OCI-LY7 (cell line): ENCODE measurements around the gene MUC20. TPM values are rescaled to one million over a fixed set of nuclear protein-coding genes. Genes with fewer than 3 reads are reported as not detected.

Source experiments
- BruUV-seq: library from RNA; stranded (reverse); fragments of 400-500 nt; replicated peaks from 2 replicates; lab custom pipeline; 2021; lab: Mats Ljungman, UMichigan
- CTCF ChIA-PET: fragments of 300-600 bp; sonication (Branson Sonifier 250); formaldehyde crosslinking; loops from one replicate; lab custom pipeline; 2022; ENCODE audit warnings: antibody characterized with exemption; ENCODE audit not compliant: unreplicated experiment; lab: Charles Lee
- POLR2A ChIA-PET: fragments of 300-600 bp; sonication (Branson Sonifier 250); formaldehyde crosslinking; loops from one replicate; lab custom pipeline; 2022; ENCODE audit warnings: antibody characterized with exemption; lab: Charles Lee
- DNase-seq: peaks from one replicate; pipeline ENCODE4 v3.0.0-alpha.2; 2015; ENCODE audit warnings: low spot score
- H2AFZ ChIP-seq: fragments of 200-600 bp; sonication (generic), shearing (Covaris generic); 2 replicates; pipeline ENCODE4 v1.6.1; 2014; ENCODE audit warnings: mild to moderate bottlenecking, antibody characterized with exemption, low read length, moderate library complexity
- H3K27ac ChIP-seq: fragments of 200-600 bp; sonication (generic); 2 replicates; pipeline ENCODE4 v1.5.1; 2014; ENCODE audit warnings: mixed run types, low read depth, mild to moderate bottlenecking, moderate library complexity, low read length, inconsistent platforms; ENCODE audit not compliant: poor library complexity, severe bottlenecking
- H3K36me3 ChIP-seq: fragments of 200-600 bp; sonication (generic); 2 replicates; pipeline ENCODE4 v1.6.1; 2014; ENCODE audit warnings: mild to moderate bottlenecking, antibody characterized with exemption, low read length, moderate library complexity, mixed read lengths; ENCODE audit not compliant: insufficient read depth
- H3K4me1 ChIP-seq: fragments of 200-600 bp; sonication (generic); 2 replicates; pipeline ENCODE4 v1.5.1; 2014; ENCODE audit warnings: mild to moderate bottlenecking, low read length; ENCODE audit not compliant: insufficient read depth, poor library complexity, severe bottlenecking
- H3K4me2 ChIP-seq: fragments of 200-600 bp; sonication (generic); 2 replicates; pipeline ENCODE4 v1.6.1; 2014; ENCODE audit warnings: mild to moderate bottlenecking, low read length
- H3K4me3 ChIP-seq: fragments of 200-600 bp; sonication (generic); 2 replicates; pipeline ENCODE4 v1.5.1; 2014; ENCODE audit warnings: mild to moderate bottlenecking, low read depth, low read length; ENCODE audit not compliant: poor library complexity, severe bottlenecking
- H3K79me2 ChIP-seq: fragments of 200-600 bp; sonication (generic); 2 replicates; pipeline ENCODE4 v1.6.1; 2016; ENCODE audit warnings: low read depth, mild to moderate bottlenecking, low read length, moderate library complexity, mixed read lengths; ENCODE audit not compliant: insufficient read depth
- H3K9me2 ChIP-seq: fragments of 200-600 bp; sonication (generic); 2 replicates; pipeline ENCODE4 v1.6.1; 2016; ENCODE audit warnings: mild to moderate bottlenecking, low read length, mixed read lengths; ENCODE audit not compliant: insufficient read depth
- H3K9me3 ChIP-seq: fragments of 200-600 bp; sonication (generic); 2 replicates; pipeline ENCODE4 v1.6.1; 2014; ENCODE audit warnings: mild to moderate bottlenecking, mixed run types, low read length, mixed read lengths
- H4K20me1 ChIP-seq: fragments of 200-600 bp; sonication (generic); 2 replicates; pipeline ENCODE4 v1.6.1; 2014; ENCODE audit warnings: mild to moderate bottlenecking, antibody characterized with exemption, low read length, moderate library complexity, mixed read lengths; ENCODE audit not compliant: insufficient read depth
- EZH2phosphoT487 ChIP-seq: fragments of 200-600 bp; sonication (generic); IDR thresholded peaks from 2 replicates; pipeline ENCODE4 v1.6.1; 2018; ENCODE audit warnings: low read depth, borderline replicate concordance, mild to moderate bottlenecking, mixed run types, antibody characterized with exemption, low read length, moderate library complexity, mixed read lengths
- intact Hi-C: fragments of 100-400 bp; cut with micrococcal nuclease; formaldehyde crosslinking; loops from one replicate; pipeline ENCODE4 v1.10.0; 2022; ENCODE audit not compliant: unreplicated experiment
- total RNA-seq, 2 experiments: library from RNA; depleted of rRNA in 1 of 2; stranded (reverse); fragments of >200 nt in 1 of 2; shearing (Covaris generic) in 1 of 2; gene quantifications; 2 replicates each; pipeline ENCODE4 v1.2.3, GENCODE V29; 2014 to 2022
- TF ChIP-seq, protein P1 (sequence below): fragments of 200-600 bp; sonication (generic); conservative IDR thresholded peaks from 2 replicates; pipeline ENCODE4 v1.5.1; 2014; ENCODE audit warnings: mild to moderate bottlenecking, antibody characterized with exemption, low read length, moderate library complexity, mixed read lengths

The MUC20 gene
- total RNA-seq, 2 experiments from 2014 or later, result 0.40 to 1.1 TPM

- no peaks in the 10 kb centered on the region for H4K20me1 ChIP-seq
- intact Hi-C loops, result no loop called here
- H3K4me1 ChIP-seq, result no peaks in the 10 kb centered on the region
- no peak for TF ChIP-seq EZH2phosphoT487
- TF ChIP-seq, protein P1, sequence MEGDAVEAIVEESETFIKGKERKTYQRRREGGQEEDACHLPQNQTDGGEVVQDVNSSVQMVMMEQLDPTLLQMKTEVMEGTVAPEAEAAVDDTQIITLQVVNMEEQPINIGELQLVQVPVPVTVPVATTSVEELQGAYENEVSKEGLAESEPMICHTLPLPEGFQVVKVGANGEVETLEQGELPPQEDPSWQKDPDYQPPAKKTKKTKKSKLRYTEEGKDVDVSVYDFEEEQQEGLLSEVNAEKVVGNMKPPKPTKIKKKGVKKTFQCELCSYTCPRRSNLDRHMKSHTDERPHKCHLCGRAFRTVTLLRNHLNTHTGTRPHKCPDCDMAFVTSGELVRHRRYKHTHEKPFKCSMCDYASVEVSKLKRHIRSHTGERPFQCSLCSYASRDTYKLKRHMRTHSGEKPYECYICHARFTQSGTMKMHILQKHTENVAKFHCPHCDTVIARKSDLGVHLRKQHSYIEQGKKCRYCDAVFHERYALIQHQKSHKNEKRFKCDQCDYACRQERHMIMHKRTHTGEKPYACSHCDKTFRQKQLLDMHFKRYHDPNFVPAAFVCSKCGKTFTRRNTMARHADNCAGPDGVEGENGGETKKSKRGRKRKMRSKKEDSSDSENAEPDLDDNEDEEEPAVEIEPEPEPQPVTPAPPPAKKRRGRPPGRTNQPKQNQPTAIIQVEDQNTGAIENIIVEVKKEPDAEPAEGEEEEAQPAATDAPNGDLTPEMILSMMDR, result no peak
- no peak overlapping the region for H3K4me2 ChIP-seq
- CTCF ChIA-PET, result interaction anchor here (0.7 kb wide), 1 partner anchor 1290 kb away, joined by 3 read pairs; no protein-coding TSS in a partner anchor
- H2AFZ ChIP-seq, result no peak overlapping the region
- BruUV-seq, result no TSS peak
- H3K9me2 ChIP-seq, result no peaks in the 10 kb centered on the region
- no peak overlapping the region for H3K27ac ChIP-seq
- H3K4me3 ChIP-seq, result no peak overlapping the region
- H3K36me3 ChIP-seq, result peaks cover 10% of the 10 kb centered on the region
- no peaks in the 10 kb centered on the region for H3K79me2 ChIP-seq
- H3K9me3 ChIP-seq, result no peaks in the 10 kb centered on the region
- POLR2A ChIA-PET, result no interaction called here
- no peak for DNase-seq
Observed at GRCh38 chr3:195696632-195697278, 24.0 kb upstream of the MUC20 start.

DNA sequence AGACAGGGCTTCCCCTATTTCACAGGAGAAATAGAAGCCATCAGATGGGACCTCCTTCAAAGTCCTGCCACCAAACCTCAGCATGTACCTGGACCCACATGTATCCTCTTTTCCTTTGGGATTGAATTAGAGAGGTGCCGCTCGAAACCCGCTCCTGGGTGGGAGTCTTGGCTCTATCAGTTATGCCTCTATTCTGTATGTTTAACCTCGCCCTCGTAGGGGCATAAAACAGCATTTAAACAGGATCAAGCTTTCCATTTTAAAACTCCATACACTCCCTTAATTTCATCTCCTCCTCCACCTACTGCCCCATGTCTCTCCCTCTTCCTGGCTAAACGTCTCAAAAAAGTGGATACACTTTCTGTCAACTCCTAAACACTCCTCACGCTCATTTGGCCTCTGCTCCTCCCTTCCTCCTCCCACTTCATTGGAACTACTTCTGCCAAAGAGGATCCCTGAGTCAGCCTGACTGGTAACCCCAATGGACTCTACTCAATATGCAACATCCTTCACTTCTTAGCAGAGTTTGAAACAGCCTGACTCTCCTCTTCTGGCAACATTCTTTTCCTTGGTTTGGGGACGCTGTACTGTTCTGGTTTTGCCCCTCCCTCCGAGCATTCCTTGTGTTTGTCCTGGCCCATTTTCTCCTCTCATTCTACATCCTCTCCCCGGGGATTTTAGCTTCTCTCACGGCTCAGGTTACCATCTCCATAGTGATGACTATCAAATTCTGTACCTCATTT is 23.0 kb upstream of the MUC20 start:
- Histone ChIP-seq H3K4me1 (no peaks in the 10 kb centered on the region), H2AFZ (no peak overlapping the region), H3K27ac (no peak overlapping the region), H3K36me3 (peaks cover 6% of the 10 kb centered on the region), H4K20me1 (no peaks in the 10 kb centered on the region), H3K9me3 (no peaks in the 10 kb centered on the region), H3K9me2 (no peaks in the 10 kb centered on the region), H3K4me3 (no peak overlapping the region), H3K79me2 (no peaks in the 10 kb centered on the region), H3K4me2 (no peak overlapping the region)
- intact Hi-C loops, result no loop called here
- DNase-seq, result no peak
- ChIA-PET CTCF (interaction anchor here (0.7 kb wide), 1 partner anchor 1289 kb away, joined by 3 read pairs; no protein-coding TSS in a partner anchor), POLR2A (no interaction called here)
- TF ChIP-seq, protein P1, result no peak
- TF ChIP-seq EZH2phosphoT487, result no peak
- no TSS peak for BruUV-seq

GRCh38 chr3:195698325-195698646 is 22.5 kb upstream of the MUC20 start:
- intact Hi-C loops, result no loop called here
- Histone ChIP-seq H2AFZ (no peak overlapping the region), H3K27ac (no peak overlapping the region), H3K79me2 (no peaks in the 10 kb centered on the region), H3K36me3 (peaks cover 3% of the 10 kb centered on the region), H3K4me1 (no peaks in the 10 kb centered on the region), H3K9me3 (no peaks in the 10 kb centered on the region), H3K4me2 (no peak overlapping the region), H3K4me3 (no peak overlapping the region), H3K9me2 (no peaks in the 10 kb centered on the region), H4K20me1 (no peaks in the 10 kb centered on the region)
- DNase-seq, result no peak
- TF ChIP-seq, protein P1, result no peak
- TF ChIP-seq EZH2phosphoT487, result no peak
- ChIA-PET CTCF (no interaction called here), POLR2A (interaction anchor here (0.6 kb wide), 1 partner anchor 306 kb away, joined by 3 read pairs; no protein-coding TSS in a partner anchor)
- BruUV-seq, result no TSS peak
